A673 (cell line): Measurements from ENCODE around the gene SOX13. TPM values are rescaled to one million over a fixed set of nuclear protein-coding genes. Genes with fewer than 3 reads are reported as not detected.
"Not testable (repeated sequence)": the region's sequence is repeated elsewhere in the genome, so short reads cannot be mapped to it uniquely, and the experiment has no call there.

Experiments
- BruUV-seq: library from RNA; stranded (reverse); fragments of 400-500 nt; replicated peaks from 2 replicates; lab custom pipeline; 2021; lab: Mats Ljungman, UMichigan
- CTCF ChIA-PET: fragments of 300-600 bp; sonication (Branson Sonifier 250); formaldehyde crosslinking; loops from one replicate; lab custom pipeline; 2022; ENCODE audit warnings: antibody characterized with exemption; lab: Charles Lee
- POLR2A ChIA-PET: fragments of 300-600 bp; sonication (Branson Sonifier 250); formaldehyde crosslinking; loops from one replicate; lab custom pipeline; 2022; ENCODE audit warnings: antibody characterized with exemption; ENCODE audit not compliant: low non-redundant PET; lab: Charles Lee
- DNase-seq: peaks from one replicate; pipeline ENCODE4 v3.0.0-alpha.2; 2015; ENCODE audit warnings: low spot score
- H3K27ac ChIP-seq: fragments of 200-600 bp; sonication (generic); 2 replicates; pipeline ENCODE4 v1.5.1; 2016; ENCODE audit warnings: mixed run types, low read depth, mild to moderate bottlenecking, mixed read lengths, antibody characterized with exemption, low read length; ENCODE audit not compliant: poor library complexity, severe bottlenecking
- H3K27me3 ChIP-seq: fragments of 200-600 bp; sonication (generic); replicated peaks from 2 replicates; pipeline ENCODE4 v1.6.1; 2017; ENCODE audit warnings: mixed run types, low read depth, mild to moderate bottlenecking, mixed read lengths, antibody characterized with exemption, low read length; ENCODE audit not compliant: insufficient read depth, poor library complexity
- H3K36me3 ChIP-seq: fragments of 200-600 bp; sonication (generic); 2 replicates; pipeline ENCODE4 v1.6.1; 2016; ENCODE audit warnings: mixed run types, mild to moderate bottlenecking, mixed read lengths, antibody characterized with exemption, low read length; ENCODE audit not compliant: insufficient read depth, poor library complexity, severe bottlenecking
- H3K4me1 ChIP-seq: fragments of 200-600 bp; sonication (generic); 2 replicates; pipeline ENCODE4 v1.6.1; 2017; ENCODE audit warnings: mixed run types, mild to moderate bottlenecking, mixed read lengths, antibody characterized with exemption, low read length; ENCODE audit not compliant: insufficient read depth, poor library complexity, severe bottlenecking
- H3K4me3 ChIP-seq: fragments of 200-600 bp; sonication (generic); 2 replicates; pipeline ENCODE4 v1.5.1; 2016; ENCODE audit warnings: low read depth, mixed run types, mild to moderate bottlenecking, mixed read lengths, low read length; ENCODE audit not compliant: poor library complexity, severe bottlenecking
- H3K9me3 ChIP-seq: fragments of 200-600 bp; sonication (generic); 2 replicates; pipeline ENCODE4 v1.6.1; 2016; ENCODE audit warnings: mixed run types, low read depth, mild to moderate bottlenecking, mixed read lengths, antibody characterized with exemption, low read length; ENCODE audit not compliant: poor library complexity, severe bottlenecking
- EZH2 ChIP-seq: fragments of 200-600 bp; sonication (generic); IDR thresholded peaks from 2 replicates; pipeline ENCODE4 v1.6.1; 2017; ENCODE audit warnings: borderline replicate concordance, low read depth, mild to moderate bottlenecking, mixed read lengths, antibody characterized with exemption, low read length; ENCODE audit not compliant: poor library complexity, severe bottlenecking
- intact Hi-C: fragments of 100-400 bp; cut with micrococcal nuclease; formaldehyde crosslinking; loops from one replicate; pipeline ENCODE4 v1.10.0; 2022; ENCODE audit not compliant: unreplicated experiment
- total RNA-seq: library from RNA; stranded (reverse); gene quantifications from 2 replicates; pipeline ENCODE4 v1.2.3, GENCODE V29; 2021
- TF ChIP-seq, protein P1 (sequence below): fragments of 300-800, 200-600 bp; sonication (generic); conservative IDR thresholded peaks from 2 replicates; pipeline ENCODE4 v1.5.1; 2017; ENCODE audit warnings: low read depth, mild to moderate bottlenecking, antibody characterized with exemption, low read length, moderate library complexity, mixed read lengths

Gene SOX13
- total RNA-seq, 1 experiment from 2014 or later = 9.4 TPM

DNA sequence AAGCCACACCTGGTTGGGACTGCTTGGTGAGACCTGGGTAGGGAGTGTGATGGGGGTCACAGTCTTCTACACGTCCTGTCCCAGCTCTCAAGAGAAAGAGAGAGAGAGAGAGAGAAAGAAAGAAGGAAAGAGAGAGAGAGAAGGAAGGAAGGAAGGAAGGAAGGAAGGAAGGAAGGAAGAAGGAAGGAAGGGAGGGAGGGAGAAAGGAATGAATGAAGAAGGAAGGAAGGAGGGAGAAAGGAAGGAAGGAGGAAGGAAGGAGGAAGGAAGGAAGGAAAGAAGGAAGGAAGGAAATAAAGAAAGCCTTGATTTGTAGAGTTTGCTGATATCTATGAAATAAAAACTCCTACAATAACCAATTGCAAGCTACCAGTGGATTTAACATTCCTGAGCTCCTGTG is 28.5 kb upstream of the SOX13 start:
- no TSS peak for BruUV-seq

DNA sequence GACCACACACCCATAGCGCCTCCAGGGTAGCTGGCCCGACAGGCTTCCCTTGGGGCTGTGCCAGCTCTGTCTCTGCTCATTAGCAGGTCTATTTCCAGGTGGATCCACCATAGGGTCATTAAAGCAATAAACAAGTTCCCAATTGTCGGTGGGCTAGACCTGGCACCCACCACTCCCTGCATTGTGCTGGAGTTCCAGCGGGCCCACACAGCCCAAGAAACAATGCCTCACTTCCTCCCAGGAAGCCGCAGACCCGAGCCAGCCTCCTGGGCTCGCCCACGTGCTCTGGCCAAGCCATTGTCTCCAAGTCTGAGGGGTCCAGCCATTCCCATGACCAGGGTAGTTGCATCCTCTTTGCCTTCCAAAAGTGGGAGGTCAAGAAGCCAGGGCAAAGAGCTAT is 27.5 kb upstream of the SOX13 start:
- CTCF ChIA-PET = no interaction called here
- H3K4me3 ChIP-seq = no peak overlapping the region
- no peak overlapping the region for H3K27ac ChIP-seq
- H3K36me3 ChIP-seq = no peaks in the 10 kb centered on the region
- H3K4me1 ChIP-seq = peaks cover 9% of the 10 kb centered on the region
- no peaks in the 10 kb centered on the region for H3K27me3 ChIP-seq
- no peaks in the 10 kb centered on the region for H3K9me3 ChIP-seq
- DNase-seq = no peak
- intact Hi-C loops = no loop called here
- no TSS peak for BruUV-seq
- no peak for TF ChIP-seq EZH2
- TF ChIP-seq, protein P1, sequence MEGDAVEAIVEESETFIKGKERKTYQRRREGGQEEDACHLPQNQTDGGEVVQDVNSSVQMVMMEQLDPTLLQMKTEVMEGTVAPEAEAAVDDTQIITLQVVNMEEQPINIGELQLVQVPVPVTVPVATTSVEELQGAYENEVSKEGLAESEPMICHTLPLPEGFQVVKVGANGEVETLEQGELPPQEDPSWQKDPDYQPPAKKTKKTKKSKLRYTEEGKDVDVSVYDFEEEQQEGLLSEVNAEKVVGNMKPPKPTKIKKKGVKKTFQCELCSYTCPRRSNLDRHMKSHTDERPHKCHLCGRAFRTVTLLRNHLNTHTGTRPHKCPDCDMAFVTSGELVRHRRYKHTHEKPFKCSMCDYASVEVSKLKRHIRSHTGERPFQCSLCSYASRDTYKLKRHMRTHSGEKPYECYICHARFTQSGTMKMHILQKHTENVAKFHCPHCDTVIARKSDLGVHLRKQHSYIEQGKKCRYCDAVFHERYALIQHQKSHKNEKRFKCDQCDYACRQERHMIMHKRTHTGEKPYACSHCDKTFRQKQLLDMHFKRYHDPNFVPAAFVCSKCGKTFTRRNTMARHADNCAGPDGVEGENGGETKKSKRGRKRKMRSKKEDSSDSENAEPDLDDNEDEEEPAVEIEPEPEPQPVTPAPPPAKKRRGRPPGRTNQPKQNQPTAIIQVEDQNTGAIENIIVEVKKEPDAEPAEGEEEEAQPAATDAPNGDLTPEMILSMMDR = no peak
- POLR2A ChIA-PET = no interaction called here

More for the DNA sequence above, 28.5 kb upstream of the SOX13 start:
- Histone ChIP-seq H3K4me1 (peaks cover 9% of the 10 kb centered on the region), H3K36me3 (no peaks in the 10 kb centered on the region), H3K27me3 (no peaks in the 10 kb centered on the region), H3K4me3 (no peak overlapping the region), H3K27ac (no peak overlapping the region), H3K9me3 (no peaks in the 10 kb centered on the region)
- DNase-seq = no peak
- CTCF ChIA-PET = no interaction called here
- intact Hi-C loops = no loop called here
- no peak for TF ChIP-seq EZH2
- TF ChIP-seq, protein P1 = no peak
- POLR2A ChIA-PET = no interaction called here

DNA sequence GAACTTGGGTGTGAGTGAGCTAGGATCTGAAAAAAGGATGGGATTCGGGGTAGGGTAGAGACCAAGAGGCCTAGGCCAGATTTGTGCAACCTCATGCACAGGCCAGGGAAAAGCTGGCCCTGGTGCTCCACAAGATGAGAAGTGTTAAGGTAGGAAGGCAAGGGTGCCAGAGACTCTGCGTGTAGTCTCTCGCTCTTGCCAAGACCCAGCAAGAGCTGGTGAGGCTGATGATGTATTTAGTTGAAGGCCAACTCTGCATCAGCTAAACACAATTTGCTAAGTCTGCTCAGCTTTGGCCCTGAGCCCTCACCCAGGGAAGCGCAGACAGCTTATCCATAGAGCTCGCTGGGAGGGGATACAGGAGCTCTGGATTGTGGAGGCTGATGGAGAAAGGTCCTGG is 26.6 kb upstream of the SOX13 start:
- CTCF ChIA-PET = no interaction called here
- POLR2A ChIA-PET = no interaction called here

DNA sequence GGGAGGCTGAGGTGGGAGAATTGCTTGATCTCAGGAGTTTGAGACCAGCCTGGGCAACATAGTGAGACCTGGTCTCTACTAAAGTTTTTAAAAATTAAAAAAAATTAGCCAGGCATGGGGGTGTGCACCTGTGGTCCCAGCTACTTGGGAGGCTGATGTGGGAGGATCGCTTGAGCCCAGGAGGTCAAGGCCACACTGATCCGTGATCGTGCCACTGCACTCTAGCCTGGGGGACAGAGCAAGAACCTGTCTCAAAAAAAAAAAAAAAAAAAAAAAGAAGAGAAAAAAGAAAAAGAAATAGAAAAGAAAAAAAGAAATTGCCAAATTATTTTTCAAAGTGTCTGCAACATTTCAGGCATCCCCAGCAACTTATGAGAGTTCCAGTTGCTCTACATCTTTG is 24.1 kb upstream of the SOX13 start:
- H3K9me3 ChIP-seq, POLR2A ChIA-PET, H3K4me1 ChIP-seq, H3K36me3 ChIP-seq, H3K4me3 ChIP-seq, intact Hi-C loops, H3K27ac ChIP-seq, DNase-seq, H3K27me3 ChIP-seq, BruUV-seq: not testable (repeated sequence)
- CTCF ChIA-PET = interaction anchor here (0.6 kb wide), 1 partner anchor 164 kb away, joined by 3 read pairs; no protein-coding TSS in a partner anchor

More for the DNA sequence above, 26.6 kb upstream of the SOX13 start:
- Histone ChIP-seq H3K4me3 (no peak overlapping the region), H3K27me3 (no peaks in the 10 kb centered on the region), H3K27ac (no peak overlapping the region), H3K9me3 (no peaks in the 10 kb centered on the region), H3K36me3 (no peaks in the 10 kb centered on the region), H3K4me1 (peaks cover 2% of the 10 kb centered on the region)
- TF ChIP-seq, protein P1 = no peak
- TF ChIP-seq EZH2 = no peak
- BruUV-seq = no TSS peak
- DNase-seq = no peak
- intact Hi-C loops = no loop called here
